AG04449 (cell line): ENCODE results near the gene TMEM161A.
"Not testable (repeated sequence)": the region's sequence is repeated elsewhere in the genome, so short reads cannot be mapped to it uniquely, and the experiment has no call there.

Source experiments
- CTCF ChIA-PET: fragments of 350-600 bp; formaldehyde crosslinking; extraction: SDS; loops from one replicate; lab custom pipeline; 2021; ENCODE audit warnings: antibody characterized with exemption; lab: Yijun Ruan, JAX
- POLR2A ChIA-PET: fragments of 400-600, 350-600 bp; formaldehyde crosslinking; extraction: SDS; loops from one replicate; lab custom pipeline; 2020; ENCODE audit warnings: antibody characterized with exemption, inconsistent platforms; lab: Yijun Ruan, JAX
- DNase-seq: peaks from one replicate; pipeline ENCODE4 v3.0.0-alpha.2; 2010; ENCODE audit warnings: low read depth, low spot score
- H3K4me3 ChIP-seq: 2 replicates; pipeline ENCODE4 v1.5.1; 2011; ENCODE audit warnings: low read depth, mild to moderate bottlenecking, control low read depth, low read length
- CTCF ChIP-seq: IDR thresholded peaks from one replicate; pipeline ENCODE4 v1.5.1; 2011; ENCODE audit warnings: mild to moderate bottlenecking, moderate library complexity, low read length, control low read depth, inconsistent platforms; ENCODE audit not compliant: insufficient read depth; ENCODE audit errors: missing control alignments

TMEM161A gene

GRCh38 chr19:19111967-19112580, 26.2 kb downstream of the TMEM161A start:
- no peak for TF ChIP-seq CTCF
- no peak for DNase-seq
- no peak overlapping the region for H3K4me3 ChIP-seq
- POLR2A ChIA-PET = no interaction called here
- CTCF ChIA-PET = interaction anchor here (0.6 to 1.7 kb wide), 7 partner anchors 29 to 125 kb away, joined by 3 to 6 read pairs (median 3); no protein-coding TSS in a partner anchor

DNA sequence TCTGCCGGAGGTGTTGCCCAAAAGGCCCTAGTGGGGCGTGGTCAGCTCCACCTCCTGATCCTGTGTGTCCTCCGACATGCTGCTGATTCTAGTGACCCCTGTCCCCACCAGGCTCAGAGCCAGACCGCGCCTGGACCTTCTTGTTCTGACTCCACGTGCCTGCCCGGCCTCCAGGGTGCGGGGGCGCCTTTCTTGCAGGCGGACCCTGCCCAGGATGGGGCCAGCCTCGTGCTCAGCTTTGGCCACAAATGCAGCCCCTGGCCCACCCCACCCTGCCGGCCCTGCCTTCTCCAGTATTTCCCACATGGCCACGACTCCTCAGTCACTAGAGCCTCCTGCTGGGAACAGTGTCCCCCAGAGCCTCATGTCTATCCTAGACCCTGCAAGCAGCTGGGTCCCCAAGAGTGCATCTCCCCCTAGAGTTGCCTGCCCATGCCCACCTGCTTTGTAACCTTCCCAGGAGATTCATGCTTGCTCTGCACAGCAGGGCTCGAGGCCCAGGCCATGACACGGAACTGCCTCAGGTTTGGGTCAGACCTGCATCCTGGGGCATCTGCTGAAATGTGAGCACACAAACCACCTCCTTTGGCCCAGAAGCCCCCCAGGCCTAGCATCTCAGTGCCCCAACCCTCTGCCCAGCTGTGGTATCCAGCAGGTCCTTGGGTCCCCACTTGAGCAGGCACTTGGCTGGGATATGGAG, 27.0 kb downstream of the TMEM161A start:
- ChIA-PET CTCF (interaction anchor here (0.7 to 1.7 kb wide), 6 partner anchors 30 to 116 kb away, joined by 3 to 6 read pairs (median 4); no protein-coding TSS in a partner anchor), POLR2A (no interaction called here)
- H3K4me3 ChIP-seq = no peak overlapping the region
- no peak for DNase-seq
- TF ChIP-seq CTCF = no peak

GRCh38 chr19:19110410-19111135, 27.7 kb downstream of the TMEM161A start:
- peak; percentile 41 for TF ChIP-seq CTCF
- CTCF ChIA-PET = interaction anchor here (1.2 to 1.7 kb wide), 3 partner anchors 31 to 61 kb away, joined by 3 to 4 read pairs (median 4); no protein-coding TSS in a partner anchor
- DNase-seq = no peak
- POLR2A ChIA-PET = no interaction called here
- no peak overlapping the region for H3K4me3 ChIP-seq

- no peak overlapping the region for H3K4me3 ChIP-seq
- no peak for TF ChIP-seq CTCF
- POLR2A ChIA-PET = no interaction called here
- DNase-seq = peak; percentile 5
- CTCF ChIA-PET = interaction anchor here (1.7 kb wide), 1 partner anchor 58 kb away, joined by 4 read pairs; no protein-coding TSS in a partner anchor
These were observed 28.7 kb downstream of the TMEM161A start for GRCh38 chr19:19109601-19110000.

- POLR2A ChIA-PET = no interaction called here
- TF ChIP-seq CTCF = no peak
- CTCF ChIA-PET = no interaction called here
These were observed 30.6 kb downstream of the TMEM161A start for GRCh38 chr19:19107654-19108053.

DNA sequence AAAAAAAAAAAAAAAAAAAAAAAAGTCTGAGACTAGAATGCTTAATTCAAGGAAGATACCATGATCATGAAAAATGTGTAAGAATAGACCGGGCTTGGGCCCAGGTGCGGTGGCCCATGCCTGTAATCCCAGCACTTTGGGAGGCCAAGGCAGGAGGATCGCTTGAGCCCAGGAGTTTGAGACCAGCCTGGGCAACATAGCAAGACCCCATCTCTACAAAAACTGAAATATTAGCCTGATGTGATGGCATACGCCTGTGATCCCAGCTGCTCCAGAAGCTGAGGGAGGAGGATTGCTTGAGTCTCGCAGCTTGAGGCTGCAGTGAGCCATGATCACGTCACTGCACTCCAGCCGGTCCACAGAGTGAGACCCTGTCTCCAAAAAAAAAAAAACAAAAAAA, 31.3 kb downstream of the TMEM161A start:
- CTCF ChIA-PET, H3K4me3 ChIP-seq, POLR2A ChIA-PET, DNase-seq: not testable (repeated sequence)

More at GRCh38 chr19:19107654-19108053, 30.6 kb downstream of the TMEM161A start:
- no peak overlapping the region for H3K4me3 ChIP-seq
- DNase-seq = no peak
